ENCODE results near the gene MSI1.
A peak's percentile ranks its signal among the peaks of the same experiment; 100 is the strongest.

MSI1 gene

DNA sequence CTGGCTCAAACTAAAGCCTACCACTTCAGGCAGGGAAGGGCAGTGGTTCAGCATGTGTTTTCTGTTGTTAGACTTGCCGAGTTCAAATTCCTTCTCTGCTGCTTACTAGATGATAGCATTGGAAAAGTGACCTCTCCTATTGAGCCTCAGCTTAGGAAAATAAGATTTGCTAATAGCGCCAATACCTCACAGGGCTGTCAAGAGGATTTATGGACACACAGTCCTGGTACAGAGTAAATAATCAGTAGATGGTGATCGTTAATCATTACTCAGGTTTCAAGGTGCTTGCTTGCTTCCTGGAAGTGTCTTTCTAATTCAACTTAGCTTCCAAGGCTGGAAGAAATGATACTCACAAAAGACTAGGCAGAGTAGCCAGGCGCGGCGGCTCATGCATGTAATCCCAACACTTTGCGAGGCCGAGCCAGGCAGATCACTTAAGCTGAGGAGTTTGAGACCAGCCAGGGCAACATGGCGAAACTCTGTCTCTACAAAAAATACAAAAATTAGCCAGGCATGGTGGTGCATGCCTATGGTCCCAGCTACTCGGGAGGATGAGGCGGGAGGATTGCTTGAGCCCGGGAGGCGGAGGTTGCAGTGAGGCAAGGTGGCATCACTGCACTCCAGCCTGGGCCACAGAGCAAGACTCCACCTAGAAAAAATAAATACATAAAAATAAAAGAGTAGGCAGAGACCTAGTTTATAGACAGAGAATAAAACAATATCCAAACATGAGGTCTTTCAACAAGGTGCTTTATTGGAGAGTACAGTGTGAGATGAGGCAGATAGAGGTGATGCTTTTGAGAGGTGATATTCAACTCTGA lies 47.4 kb downstream of the MSI1 start:
- Histone ChIP-seq H3K9ac (ENCODE audit: low read length) (no peak overlapping the region), H3K27ac (ENCODE audit: low read length) (no peak overlapping the region)

GRCh38 chr12:120317224-120318105 lies 51.5 kb downstream of the MSI1 start:
- H3K4me2 ChIP-seq (ENCODE audit: low read length): peak overlapping the region; percentile 100
- H3K27ac ChIP-seq (ENCODE audit: low read length): peak overlapping the region; percentile 38
- peak overlapping the region; percentile 67 for H2AFZ ChIP-seq (ENCODE audit: low read depth, low read length)

More for the DNA sequence above, 47.4 kb downstream of the MSI1 start:
- Histone ChIP-seq H2AFZ (ENCODE audit: low read depth, low read length) (no peak overlapping the region), H3K9me3 (ENCODE audit: insufficient read depth, low read length) (no peaks in the 10 kb centered on the region), H3K4me3 (ENCODE audit: low read length) (no peak overlapping the region), H3K4me2 (ENCODE audit: low read length) (no peak overlapping the region), H3K79me2 (ENCODE audit: low read length) (peaks cover 4% of the 10 kb centered on the region), H3K27me3 (ENCODE audit: low read depth, low read length) (no peaks in the 10 kb centered on the region), H3K36me3 (replicated peaks; ENCODE audit: low read depth, low read length) (no peaks in the 10 kb centered on the region), H3K4me1 (ENCODE audit: low read length) (peaks cover 7% of the 10 kb centered on the region; the same call in 1 of the 2 replicates), H4K20me1 (ENCODE audit: insufficient read depth, low read length) (no peaks in the 10 kb centered on the region)
- TF ChIP-seq EZH2phosphoT487 (IDR thresholded peaks at IDR 0.05; ENCODE audit: low read depth) (no peak), CTCF (IDR thresholded peaks at IDR 0.05; ENCODE audit: low read depth, low read length) (no peak)

DNA sequence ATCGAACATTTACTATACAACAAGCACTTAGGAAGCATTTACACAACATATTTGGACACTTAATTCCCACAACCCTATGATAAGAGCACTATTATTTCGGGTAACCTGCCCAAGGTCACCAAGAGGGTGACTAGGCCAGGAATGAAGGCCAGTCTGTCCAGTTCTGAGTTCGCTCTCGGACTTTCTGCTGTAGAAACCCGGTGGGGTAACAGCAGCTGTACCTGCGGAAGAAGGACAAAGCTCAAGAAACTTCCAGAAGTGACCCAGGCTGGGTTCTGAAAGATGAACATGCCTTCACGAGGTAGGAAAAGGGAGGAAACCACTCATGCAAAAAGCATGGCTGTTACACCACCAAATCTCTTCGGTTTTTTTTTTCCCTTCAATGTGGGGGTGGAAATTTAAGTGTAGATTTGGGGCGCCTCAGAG lies 52.2 kb downstream of the MSI1 start:
- H3K36me3 ChIP-seq (replicated peaks; ENCODE audit: low read depth, low read length): no peaks in the 10 kb centered on the region
- no peaks in the 10 kb centered on the region for H4K20me1 ChIP-seq (ENCODE audit: insufficient read depth, low read length)
- no peaks in the 10 kb centered on the region for H3K9me3 ChIP-seq (ENCODE audit: insufficient read depth, low read length)
- H3K9ac ChIP-seq (ENCODE audit: low read length): peak overlapping the region; percentile 74
- peak overlapping the region; percentile 38 for H3K27ac ChIP-seq (ENCODE audit: low read length)
- TF ChIP-seq EZH2phosphoT487 (IDR thresholded peaks at IDR 0.05; ENCODE audit: low read depth) (no peak), CTCF (IDR thresholded peaks at IDR 0.05; ENCODE audit: low read depth, low read length) (no peak)
- peaks cover 7% of the 10 kb centered on the region; the same call in 1 of the 2 replicates for H3K4me1 ChIP-seq (ENCODE audit: low read length)
- peak overlapping the region; percentile 41 for H2AFZ ChIP-seq (ENCODE audit: low read depth, low read length)
- H3K4me3 ChIP-seq (ENCODE audit: low read length): peak overlapping the region; percentile 85
- H3K4me2 ChIP-seq (ENCODE audit: low read length): peak overlapping the region; percentile 100
- H3K27me3 ChIP-seq (ENCODE audit: low read depth, low read length): no peaks in the 10 kb centered on the region
- peaks cover 4% of the 10 kb centered on the region for H3K79me2 ChIP-seq (ENCODE audit: low read length)

More at GRCh38 chr12:120317224-120318105, 51.5 kb downstream of the MSI1 start:
- H3K4me3 ChIP-seq (ENCODE audit: low read length): peak overlapping the region; percentile 85
- H4K20me1 ChIP-seq (ENCODE audit: insufficient read depth, low read length): no peaks in the 10 kb centered on the region
- H3K27me3 ChIP-seq (ENCODE audit: low read depth, low read length): no peaks in the 10 kb centered on the region
- H3K9me3 ChIP-seq (ENCODE audit: insufficient read depth, low read length): no peaks in the 10 kb centered on the region
- H3K4me1 ChIP-seq (ENCODE audit: low read length): peaks cover 7% of the 10 kb centered on the region; the same call in 1 of the 2 replicates
- TF ChIP-seq CTCF (IDR thresholded peaks at IDR 0.05; ENCODE audit: low read depth, low read length) (peak; percentile 61), EZH2phosphoT487 (IDR thresholded peaks at IDR 0.05; ENCODE audit: low read depth) (no peak)
- peak overlapping the region; percentile 74 for H3K9ac ChIP-seq (ENCODE audit: low read length)
- H3K79me2 ChIP-seq (ENCODE audit: low read length): peaks cover 4% of the 10 kb centered on the region
- no peaks in the 10 kb centered on the region for H3K36me3 ChIP-seq (replicated peaks; ENCODE audit: low read depth, low read length)

DNA sequence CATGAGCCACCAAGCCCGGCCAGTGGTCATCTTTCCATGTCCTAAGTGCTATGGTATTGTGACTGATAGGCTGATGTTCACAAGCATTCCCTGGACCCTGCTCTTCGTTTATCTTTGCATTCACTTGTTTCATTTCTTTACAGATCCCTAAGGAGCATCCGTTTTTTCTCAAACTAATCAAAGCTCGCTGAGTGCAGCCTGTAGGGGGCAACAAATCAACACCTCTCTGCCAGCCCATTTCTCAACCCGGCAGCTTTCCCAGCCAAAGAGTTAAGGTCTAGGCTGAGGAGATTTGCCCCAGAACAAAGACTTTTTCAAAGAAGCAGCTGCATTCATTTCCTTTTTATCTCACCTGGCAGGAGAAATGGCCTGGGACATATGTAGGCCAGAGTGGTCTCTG lies 54.7 kb downstream of the MSI1 start:
- peak; percentile 42 for TF ChIP-seq CTCF (IDR thresholded peaks at IDR 0.05; ENCODE audit: low read depth, low read length)
- no peak for TF ChIP-seq EZH2phosphoT487 (IDR thresholded peaks at IDR 0.05; ENCODE audit: low read depth)
- Histone ChIP-seq H3K4me2 (ENCODE audit: low read length) (no peak overlapping the region), H3K27me3 (ENCODE audit: low read depth, low read length) (no peaks in the 10 kb centered on the region), H3K79me2 (ENCODE audit: low read length) (peaks cover 4% of the 10 kb centered on the region), H2AFZ (ENCODE audit: low read depth, low read length) (no peak overlapping the region), H3K4me1 (ENCODE audit: low read length) (peaks cover 7% of the 10 kb centered on the region; the same call in 1 of the 2 replicates), H3K36me3 (replicated peaks; ENCODE audit: low read depth, low read length) (no peaks in the 10 kb centered on the region), H3K4me3 (ENCODE audit: low read length) (no peak overlapping the region), H3K27ac (ENCODE audit: low read length) (no peak overlapping the region), H3K9ac (ENCODE audit: low read length) (no peak overlapping the region), H3K9me3 (ENCODE audit: insufficient read depth, low read length) (no peaks in the 10 kb centered on the region), H4K20me1 (ENCODE audit: insufficient read depth, low read length) (no peaks in the 10 kb centered on the region)
